ENCODE results near the gene DCLRE1B. TPM values are rescaled to one million over a fixed set of nuclear protein-coding genes. Genes with fewer than 3 reads are reported as not detected.

DCLRE1B gene
- polyA plus RNA-seq, 1 experiment, result 4.5 TPM

GRCh38 chr1:113957984-113958383 lies 52.9 kb downstream of the DCLRE1B start:
- peaks cover 1% of the 10 kb centered on the region; the same call in 1 of the 2 replicates for H3K36me3 ChIP-seq (ENCODE audit: control insufficient read depth, insufficient read depth, low read length)

GRCh38 chr1:113958691-113959090 lies 53.6 kb downstream of the DCLRE1B start:
- peaks cover 5% of the 10 kb centered on the region for H3K36me3 ChIP-seq (ENCODE audit: control insufficient read depth, insufficient read depth, low read length)
- DNase-seq (ENCODE audit: low read depth), result no peak

More at GRCh38 chr1:113957984-113958383, 52.9 kb downstream of the DCLRE1B start:
- ChIA-PET CTCF (interaction anchor here (0.6 to 1.3 kb wide), 2 partner anchors 13 to 19 kb away, joined by 3 to 4 read pairs; no protein-coding TSS in a partner anchor), POLR2A (no interaction called here)
- no peaks in the 10 kb centered on the region for H3K27me3 ChIP-seq (ENCODE audit: control insufficient read depth, insufficient read depth, low read length)
- TF ChIP-seq CTCF (IDR thresholded peaks at IDR 0.05; ENCODE audit: insufficient read depth, low read depth, low read length), result no peak
- no peak for DNase-seq (ENCODE audit: low read depth)
- no peak overlapping the region for H3K4me3 ChIP-seq (ENCODE audit: low read depth, low read length)

GRCh38 chr1:113963281-113963906 lies 58.3 kb downstream of the DCLRE1B start:
- no peak for DNase-seq (ENCODE audit: low read depth)
- Histone ChIP-seq H3K36me3 (ENCODE audit: control insufficient read depth, insufficient read depth, low read length) (peaks cover 7% of the 10 kb centered on the region), H3K27me3 (ENCODE audit: control insufficient read depth, insufficient read depth, low read length) (no peaks in the 10 kb centered on the region), H3K4me3 (ENCODE audit: low read depth, low read length) (no peak overlapping the region)
- CTCF ChIA-PET, result interaction anchor here (0.6 to 2.2 kb wide), 5 partner anchors 8 to 319 kb away, joined by 3 to 10 read pairs (median 3); no protein-coding TSS in a partner anchor
- no peak for TF ChIP-seq CTCF (IDR thresholded peaks at IDR 0.05; ENCODE audit: insufficient read depth, low read depth, low read length)
- POLR2A ChIA-PET, result no interaction called here

More at GRCh38 chr1:113958691-113959090, 53.6 kb downstream of the DCLRE1B start:
- H3K27me3 ChIP-seq (ENCODE audit: control insufficient read depth, insufficient read depth, low read length), result no peaks in the 10 kb centered on the region
- POLR2A ChIA-PET, result no interaction called here
- TF ChIP-seq CTCF (IDR thresholded peaks at IDR 0.05; ENCODE audit: insufficient read depth, low read depth, low read length), result no peak
- CTCF ChIA-PET, result interaction anchor here (1.3 kb wide), 1 partner anchor 12 kb away, joined by 3 read pairs; no protein-coding TSS in a partner anchor
- no peak overlapping the region for H3K4me3 ChIP-seq (ENCODE audit: low read depth, low read length)

Other genes with a start within 250 kb of the DCLRE1B start
- gene PHTF1, start 145.8 kb upstream of the DCLRE1B start, polyA plus RNA-seq (2011; rRNA removed), result 7.4 and 10.9 TPM in 2 replicates
- 4.0 and 11.0 TPM in 2 replicates for gene RSBN1, start 92.8 kb upstream of the DCLRE1B start, polyA plus RNA-seq (2011; rRNA removed)
- 0.02 and 0.06 TPM in 2 replicates for gene PTPN22, start 33.6 kb upstream of the DCLRE1B start, polyA plus RNA-seq (2011; rRNA removed)
- 0.02 and 0.06 TPM in 2 replicates for gene BCL2L15, start 17.7 kb upstream of the DCLRE1B start, polyA plus RNA-seq (2011; rRNA removed)
- gene AP4B1, start 527 bp upstream of the DCLRE1B start, polyA plus RNA-seq (2011; rRNA removed), result 9.5 and 13.2 TPM in 2 replicates
- gene HIPK1, start 24.0 kb downstream of the DCLRE1B start, polyA plus RNA-seq (2011; rRNA removed), result 27.6 and 29.7 TPM in 2 replicates
- gene OLFML3, start 74.1 kb downstream of the DCLRE1B start, polyA plus RNA-seq (2011; rRNA removed), result 72.6 and 76.8 TPM in 2 replicates
- not detected in 2 replicates for gene SYT6, start 248.5 kb downstream of the DCLRE1B start, polyA plus RNA-seq (2011; rRNA removed)